HG03159 (cell line): ENCODE measurements around the gene HOXA6.

Source experiments
- ATAC-seq: cut with Tn5 transposase; IDR thresholded peaks from one replicate; pipeline ENCODE4 v1.9.1; 2021; ENCODE audit warnings: mild to moderate bottlenecking, moderate library complexity; ENCODE audit not compliant: unreplicated experiment

Gene HOXA6

GRCh38 chr7:27141137-27141922 is 6.2 kb downstream of the HOXA6 start:
- ATAC-seq, result no peak

GRCh38 chr7:27140126-27140857 is 7.3 kb downstream of the HOXA6 start:
- ATAC-seq, result no peak

- ATAC-seq, result no peak
Observed at GRCh38 chr7:27139334-27140125, 8.0 kb downstream of the HOXA6 start.

GRCh38 chr7:27138985-27139333 is 8.6 kb downstream of the HOXA6 start:
- ATAC-seq, result no peak

- ATAC-seq, result no peak
Observed at GRCh38 chr7:27138472-27138871, 9.1 kb downstream of the HOXA6 start.

GRCh38 chr7:27137640-27138315 is 9.8 kb downstream of the HOXA6 start:
- no peak for ATAC-seq

- ATAC-seq, result no peak
Observed at GRCh38 chr7:27134392-27134791, 13.2 kb downstream of the HOXA6 start.

- no peak for ATAC-seq
Observed at GRCh38 chr7:27133409-27134231, 14.0 kb downstream of the HOXA6 start.

GRCh38 chr7:27132978-27133377 is 14.6 kb downstream of the HOXA6 start:
- no peak for ATAC-seq

- no peak for ATAC-seq
Observed at GRCh38 chr7:27132214-27132613, 15.4 kb downstream of the HOXA6 start.

- ATAC-seq, result no peak
Observed at GRCh38 chr7:27131390-27131819, 16.2 kb downstream of the HOXA6 start.

GRCh38 chr7:27130540-27131389 is 16.8 kb downstream of the HOXA6 start, which contains the start of gene HOXA4:
TSS of gene HOXA4 (minus strand) at chr7:27130757. CDS start at chr7:27130733, 24 bp downstream.
- no peak for ATAC-seq

GRCh38 chr7:27129729-27130539 is 17.6 kb downstream of the HOXA6 start:
- no peak for ATAC-seq

- ATAC-seq, result no peak
Observed at GRCh38 chr7:27128776-27129728, 18.5 kb downstream of the HOXA6 start.

GRCh38 chr7:27128034-27128433 is 19.5 kb downstream of the HOXA6 start:
- no peak for ATAC-seq

- ATAC-seq, result no peak
Observed at GRCh38 chr7:27126596-27127327, 20.8 kb downstream of the HOXA6 start.
